DND-41 (cell line): Measurements from ENCODE around the gene FRS3.

ENCODE experiments used
- ATAC-seq: fragments of 200-7000 bp; cut with Tn5 transposase; 3 replicates; pipeline ENCODE4 v1.9.1; 2021; ENCODE audit warnings: low read depth; ENCODE audit not compliant: insufficient read depth
- DNase-seq: peaks from one replicate; pipeline ENCODE4 v3.0.0-alpha.2; 2020
- H2AFZ ChIP-seq: 2 replicates; pipeline ENCODE4 v1.6.0; 2012; ENCODE audit warnings: low read depth, low read length
- H3K27ac ChIP-seq: 2 replicates; pipeline ENCODE4 v1.5.1; 2012; ENCODE audit warnings: low read length, inconsistent platforms
- H3K27me3 ChIP-seq: fragments of 200-600 bp; sonication (generic); 2 replicates; pipeline ENCODE4 v1.6.0; 2012; ENCODE audit warnings: low read length, mild to moderate bottlenecking, inconsistent platforms; ENCODE audit not compliant: insufficient read depth, poor library complexity
- H3K36me3 ChIP-seq: 2 replicates; pipeline ENCODE4 v1.5.1; 2012; ENCODE audit warnings: low read length, inconsistent platforms; ENCODE audit not compliant: insufficient read depth
- H3K4me1 ChIP-seq: 2 replicates; pipeline ENCODE4 v1.5.1; 2012; ENCODE audit warnings: mild to moderate bottlenecking, low read length; ENCODE audit not compliant: insufficient read depth
- H3K4me2 ChIP-seq: 2 replicates; pipeline ENCODE4 v1.6.0; 2012; ENCODE audit warnings: mild to moderate bottlenecking, moderate library complexity, low read length, inconsistent platforms; ENCODE audit not compliant: insufficient read depth
- H3K4me3 ChIP-seq, 2 experiments: fragments of 200-600 bp in 1 of 2; shearing (Covaris generic) in 1 of 2; 2 replicates each; pipeline ENCODE4 v1.5.1; 2012 to 2016; ENCODE audit warnings: inconsistent platforms in 2 of 2, low read length in 2 of 2, mild to moderate bottlenecking in 2 of 2, low read depth in 1 of 2, moderate library complexity in 1 of 2
- H3K79me2 ChIP-seq: 2 replicates; pipeline ENCODE4 v1.6.0; 2012; ENCODE audit warnings: low read length, inconsistent platforms; ENCODE audit not compliant: insufficient read depth
- H3K9ac ChIP-seq: 2 replicates; pipeline ENCODE4 v1.6.0; 2012; ENCODE audit warnings: low read depth, mild to moderate bottlenecking, inconsistent platforms, low read length, moderate library complexity
- H3K9me3 ChIP-seq: 2 replicates; pipeline ENCODE4 v1.5.1; 2012; ENCODE audit warnings: low read length, moderate library complexity, mild to moderate bottlenecking, inconsistent platforms; ENCODE audit not compliant: insufficient read depth, severe bottlenecking
- H4K20me1 ChIP-seq: 2 replicates; pipeline ENCODE4 v1.6.0; 2012; ENCODE audit warnings: low read length; ENCODE audit not compliant: insufficient read depth
- EZH2 ChIP-seq: IDR thresholded peaks from 3 replicates; pipeline ENCODE4 v1.6.1; 2012; ENCODE audit warnings: borderline replicate concordance, low read depth, mild to moderate bottlenecking, moderate library complexity, low read length, inconsistent platforms; ENCODE audit not compliant: severe bottlenecking
- TF ChIP-seq, protein P1 (sequence below): IDR thresholded peaks from 2 replicates; pipeline ENCODE4 v1.5.1; 2012; ENCODE audit warnings: borderline replicate concordance, low read length, moderate library complexity, mild to moderate bottlenecking; ENCODE audit not compliant: poor library complexity, severe bottlenecking; ENCODE audit errors: extremely low read depth

The FRS3 gene

GRCh38 chr6:41746107-41746506 lies 33.6 kb downstream of the FRS3 start:
- Histone ChIP-seq H3K9ac (no peak overlapping the region), H3K9me3 (no peaks in the 10 kb centered on the region), H4K20me1 (no peaks in the 10 kb centered on the region), H2AFZ (no peak overlapping the region), H3K27me3 (no peaks in the 10 kb centered on the region), H3K79me2 (no peaks in the 10 kb centered on the region), H3K36me3 (no peaks in the 10 kb centered on the region), H3K4me3 (no peak overlapping the region), H3K4me1 (no peaks in the 10 kb centered on the region), H3K27ac (no peak overlapping the region), H3K4me2 (no peak overlapping the region)
- DNase-seq (no peak), ATAC-seq (no peak)
- TF ChIP-seq, protein P1, sequence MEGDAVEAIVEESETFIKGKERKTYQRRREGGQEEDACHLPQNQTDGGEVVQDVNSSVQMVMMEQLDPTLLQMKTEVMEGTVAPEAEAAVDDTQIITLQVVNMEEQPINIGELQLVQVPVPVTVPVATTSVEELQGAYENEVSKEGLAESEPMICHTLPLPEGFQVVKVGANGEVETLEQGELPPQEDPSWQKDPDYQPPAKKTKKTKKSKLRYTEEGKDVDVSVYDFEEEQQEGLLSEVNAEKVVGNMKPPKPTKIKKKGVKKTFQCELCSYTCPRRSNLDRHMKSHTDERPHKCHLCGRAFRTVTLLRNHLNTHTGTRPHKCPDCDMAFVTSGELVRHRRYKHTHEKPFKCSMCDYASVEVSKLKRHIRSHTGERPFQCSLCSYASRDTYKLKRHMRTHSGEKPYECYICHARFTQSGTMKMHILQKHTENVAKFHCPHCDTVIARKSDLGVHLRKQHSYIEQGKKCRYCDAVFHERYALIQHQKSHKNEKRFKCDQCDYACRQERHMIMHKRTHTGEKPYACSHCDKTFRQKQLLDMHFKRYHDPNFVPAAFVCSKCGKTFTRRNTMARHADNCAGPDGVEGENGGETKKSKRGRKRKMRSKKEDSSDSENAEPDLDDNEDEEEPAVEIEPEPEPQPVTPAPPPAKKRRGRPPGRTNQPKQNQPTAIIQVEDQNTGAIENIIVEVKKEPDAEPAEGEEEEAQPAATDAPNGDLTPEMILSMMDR, result no peak
- TF ChIP-seq EZH2, result no peak

DNA sequence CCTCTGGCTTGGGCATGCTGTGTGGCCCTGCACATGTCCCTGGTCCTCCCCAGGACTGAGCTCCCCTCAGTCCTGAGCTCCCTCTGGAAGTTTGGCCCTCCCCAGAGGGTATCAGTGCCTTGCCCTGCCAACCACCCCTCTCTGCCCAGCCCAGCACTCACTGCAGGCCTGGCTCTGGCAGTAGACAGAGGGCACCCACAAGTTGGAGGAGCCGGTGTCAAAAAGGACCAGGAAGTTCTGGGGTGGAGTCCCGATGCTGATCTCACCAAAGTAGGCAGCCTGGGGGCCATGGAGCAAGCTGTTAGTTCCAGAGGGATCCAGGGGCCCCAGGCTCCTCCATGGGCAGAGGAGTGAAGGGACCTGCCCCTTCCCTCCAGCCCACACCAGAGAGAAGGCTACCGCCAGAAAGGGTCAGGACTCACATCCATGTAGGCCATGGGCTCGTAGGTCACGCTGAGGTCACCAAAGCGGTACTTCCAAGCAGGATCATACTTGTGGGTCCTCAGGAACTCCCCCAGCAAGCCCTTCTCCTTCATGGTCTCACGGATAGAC lies 35.4 kb downstream of the FRS3 start:
- H3K27ac ChIP-seq, result no peak overlapping the region
- no peak for DNase-seq
- H3K36me3 ChIP-seq, result no peaks in the 10 kb centered on the region
- H2AFZ ChIP-seq, result no peak overlapping the region
- no peak overlapping the region for H3K4me2 ChIP-seq
- TF ChIP-seq, protein P1, result no peak
- no peak for TF ChIP-seq EZH2
- no peaks in the 10 kb centered on the region for H4K20me1 ChIP-seq
- H3K9ac ChIP-seq, result no peak overlapping the region
- no peaks in the 10 kb centered on the region for H3K4me1 ChIP-seq
- ATAC-seq, result no peak
- H3K79me2 ChIP-seq, result no peaks in the 10 kb centered on the region
- no peak overlapping the region for H3K4me3 ChIP-seq
- no peaks in the 10 kb centered on the region for H3K27me3 ChIP-seq
- H3K9me3 ChIP-seq, result no peaks in the 10 kb centered on the region

GRCh38 chr6:41743406-41744235 lies 36.1 kb downstream of the FRS3 start:
- H3K36me3 ChIP-seq, result no peaks in the 10 kb centered on the region
- H3K9me3 ChIP-seq, result no peaks in the 10 kb centered on the region
- H3K4me3 ChIP-seq, result no peak overlapping the region
- no peak overlapping the region for H3K27ac ChIP-seq
- no peaks in the 10 kb centered on the region for H3K4me1 ChIP-seq
- no peak for DNase-seq
- H3K9ac ChIP-seq, result no peak overlapping the region
- no peaks in the 10 kb centered on the region for H4K20me1 ChIP-seq
- H3K27me3 ChIP-seq, result no peaks in the 10 kb centered on the region
- H3K4me2 ChIP-seq, result no peak overlapping the region
- TF ChIP-seq, protein P1, result no peak
- TF ChIP-seq EZH2, result no peak
- no peaks in the 10 kb centered on the region for H3K79me2 ChIP-seq
- ATAC-seq, result no peak
- no peak overlapping the region for H2AFZ ChIP-seq
